Kidney tubule cell (primary cell): ENCODE measurements around the gene HEXD.
"Not testable (repeated sequence)": the region's sequence is repeated elsewhere in the genome, so short reads cannot be mapped to it uniquely, and the experiment has no call there.

Source experiments
- DNase-seq: peaks from one replicate; pipeline ENCODE4 v3.0.0-alpha.2; 2018; ENCODE audit warnings: low spot score

Gene HEXD

DNA sequence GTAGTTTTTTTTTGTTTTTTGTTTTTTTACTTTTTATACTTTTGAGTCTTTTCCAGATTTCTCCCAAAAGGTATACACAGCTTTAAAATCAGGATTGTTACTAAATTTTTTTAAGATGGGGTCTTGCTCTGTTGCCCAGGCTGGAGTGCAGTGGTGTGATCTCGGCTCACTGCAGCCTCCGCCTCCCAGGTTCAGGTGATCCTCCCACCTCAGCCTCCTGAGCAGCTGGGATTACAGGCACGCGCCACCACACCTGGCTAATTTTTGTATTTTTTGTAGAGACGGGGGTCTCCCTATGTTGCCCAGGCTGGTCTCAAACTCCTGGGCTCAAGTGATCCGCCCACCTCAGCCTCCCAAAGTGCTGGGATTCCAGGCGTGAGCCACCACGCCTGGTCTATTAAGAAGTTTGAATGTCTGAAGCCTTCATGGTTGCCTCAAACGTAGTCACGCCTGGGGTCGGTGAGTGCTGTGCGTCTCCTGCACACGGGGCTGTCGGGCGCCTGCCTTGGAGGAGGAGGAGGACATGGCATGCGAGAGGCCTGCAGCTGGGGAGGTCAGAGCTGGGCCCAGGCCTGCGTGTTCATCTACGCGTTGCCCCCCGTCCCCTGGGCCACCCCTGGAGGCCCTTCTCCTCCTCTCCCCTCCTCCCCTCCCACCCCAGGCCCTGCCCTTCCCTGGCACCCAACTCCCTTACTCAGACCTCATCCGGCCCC lies 35.8 kb upstream of the HEXD start:
- not testable (repeated sequence) for DNase-seq

DNA sequence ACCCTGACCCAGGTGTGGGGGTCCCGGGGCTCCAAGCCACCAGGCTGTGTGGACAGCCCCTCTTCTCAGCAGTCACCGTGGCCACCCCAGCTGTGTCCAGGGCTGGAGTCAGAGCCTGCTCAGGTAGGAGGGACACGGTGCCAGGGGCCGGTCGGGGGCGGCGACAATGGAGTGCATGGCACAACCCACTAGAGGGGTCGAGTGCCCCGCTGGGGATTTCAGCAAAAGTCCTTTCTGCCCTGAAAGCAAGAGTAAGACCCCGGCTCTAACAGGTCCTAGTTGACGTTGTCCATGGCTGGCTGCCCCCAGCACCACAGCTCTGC lies 35.3 kb upstream of the HEXD start:
- no peak for DNase-seq

DNA sequence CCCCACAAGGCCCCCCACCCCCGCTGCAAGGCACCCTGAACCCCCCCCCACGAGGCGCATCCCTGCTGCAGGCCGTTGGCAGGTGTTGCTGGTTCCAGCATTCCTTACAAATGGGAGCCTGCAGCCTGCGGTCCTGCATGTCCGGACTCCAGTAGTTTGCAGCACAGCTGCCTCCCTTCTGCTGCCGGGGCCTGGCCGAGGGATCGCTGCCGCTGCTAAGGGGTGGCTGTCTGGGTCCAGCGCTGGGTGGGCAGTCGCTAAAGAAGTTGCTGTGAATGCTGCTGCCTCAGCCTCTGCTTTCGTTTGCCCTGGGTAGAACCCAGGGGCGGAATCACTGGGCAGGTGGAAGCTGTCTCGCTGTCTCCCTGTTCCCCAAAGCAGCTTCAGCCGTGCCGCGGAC lies 34.7 kb upstream of the HEXD start:
- DNase-seq = no peak

DNA sequence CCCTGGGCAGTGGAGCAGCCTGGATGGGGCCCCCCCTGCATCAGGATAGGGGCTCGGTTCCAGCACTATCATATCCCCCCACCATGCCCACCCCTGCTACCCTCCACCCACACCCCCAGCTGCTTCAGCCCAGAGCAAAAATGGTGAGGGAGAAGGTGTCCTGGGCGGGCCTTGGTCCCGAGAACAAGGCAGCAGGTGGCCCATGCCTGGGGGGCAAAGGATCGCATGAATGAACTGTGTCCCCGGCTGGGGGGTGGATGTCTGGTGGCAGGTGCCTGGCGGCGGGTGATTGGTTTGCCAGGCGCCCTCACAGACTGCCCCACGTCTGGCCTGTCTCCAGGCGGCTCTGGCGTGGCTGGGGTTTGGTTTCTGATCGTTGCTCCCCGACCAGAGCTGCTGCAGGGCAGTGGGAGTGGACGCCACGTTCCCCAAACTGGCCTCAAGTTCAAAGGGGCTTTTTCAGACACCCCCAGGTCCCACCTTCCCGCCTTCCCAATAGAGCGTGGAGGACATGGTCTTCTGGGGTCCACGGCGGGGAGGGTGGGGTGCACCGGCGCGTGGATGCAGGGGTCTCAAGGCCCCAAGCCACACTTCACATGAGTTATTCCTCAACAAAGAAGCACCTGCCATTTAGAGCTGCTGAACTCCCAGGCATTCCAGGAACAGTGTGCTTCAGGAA lies 34.0 kb upstream of the HEXD start:
- DNase-seq = no peak

DNA sequence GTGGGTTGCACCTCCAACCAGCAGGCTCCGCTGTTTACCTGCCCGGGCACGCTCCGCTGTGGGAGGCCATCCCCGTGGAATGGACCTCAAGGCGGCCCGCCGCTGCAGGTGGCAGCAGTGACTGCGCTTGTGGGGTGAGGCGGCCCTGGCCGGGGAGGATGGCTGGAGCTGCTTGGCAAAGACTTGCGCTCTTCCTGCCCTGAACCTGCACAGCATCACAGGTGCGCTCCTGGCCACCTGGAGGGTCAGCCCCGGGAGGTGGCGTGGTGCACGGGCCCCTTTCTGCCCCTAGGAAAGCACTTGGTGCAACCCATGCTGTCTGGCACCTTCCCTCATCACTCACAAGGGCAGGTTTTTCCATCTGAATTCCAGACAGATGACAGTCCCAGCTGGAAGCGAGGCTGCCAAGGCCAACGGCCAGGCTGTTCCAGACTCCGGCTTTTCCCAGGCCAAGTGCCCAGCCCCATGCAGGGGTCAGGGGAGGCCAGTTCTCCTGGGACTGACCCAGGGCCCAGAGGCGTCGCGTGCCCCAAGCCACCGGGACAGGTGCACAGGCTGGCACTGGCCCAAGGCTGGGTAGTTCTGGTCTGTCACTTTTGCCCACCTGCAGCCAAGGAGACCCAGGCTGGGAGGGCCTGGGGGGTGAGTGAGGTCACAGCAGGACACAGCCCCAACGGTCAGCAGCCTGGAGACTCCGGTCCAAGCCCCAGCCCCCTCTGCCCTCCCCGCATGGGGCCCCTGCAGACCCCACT lies 33.2 kb upstream of the HEXD start:
- DNase-seq = peak; percentile 85

DNA sequence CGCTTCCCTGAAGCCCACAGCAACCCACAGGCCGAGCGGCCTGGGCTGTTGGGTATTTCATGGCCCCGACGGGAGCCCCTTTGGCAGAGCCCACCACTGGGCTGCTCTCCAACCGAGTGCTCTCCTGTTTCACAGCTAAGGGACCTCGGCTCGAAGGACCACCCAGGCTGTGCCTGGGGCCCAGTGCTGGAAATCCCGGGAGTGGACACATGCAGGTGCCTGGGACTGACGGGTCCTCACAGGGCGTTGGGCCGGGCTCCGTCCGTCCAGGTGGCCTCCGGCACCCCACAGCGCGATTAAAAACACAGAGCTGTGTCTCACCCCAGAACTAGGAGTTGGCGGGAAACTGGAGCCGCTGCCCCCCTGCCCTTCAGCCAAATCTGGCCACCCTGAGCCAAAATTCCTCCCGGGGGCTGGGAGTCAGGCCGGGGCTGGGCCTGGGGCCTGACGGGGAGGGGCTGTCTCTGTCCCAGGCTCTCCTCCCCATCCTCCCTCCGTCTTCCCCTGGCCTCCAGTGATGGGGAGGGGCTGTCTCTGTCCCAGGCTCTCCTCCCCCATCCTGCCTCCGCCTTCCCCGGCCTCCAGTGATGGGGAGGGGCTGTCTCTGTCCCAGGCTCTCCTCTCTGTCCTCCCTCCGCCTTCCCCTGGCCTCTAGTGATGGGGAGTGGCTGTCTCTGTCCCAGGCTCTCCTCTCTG lies 32.4 kb upstream of the HEXD start:
- no peak for DNase-seq

DNA sequence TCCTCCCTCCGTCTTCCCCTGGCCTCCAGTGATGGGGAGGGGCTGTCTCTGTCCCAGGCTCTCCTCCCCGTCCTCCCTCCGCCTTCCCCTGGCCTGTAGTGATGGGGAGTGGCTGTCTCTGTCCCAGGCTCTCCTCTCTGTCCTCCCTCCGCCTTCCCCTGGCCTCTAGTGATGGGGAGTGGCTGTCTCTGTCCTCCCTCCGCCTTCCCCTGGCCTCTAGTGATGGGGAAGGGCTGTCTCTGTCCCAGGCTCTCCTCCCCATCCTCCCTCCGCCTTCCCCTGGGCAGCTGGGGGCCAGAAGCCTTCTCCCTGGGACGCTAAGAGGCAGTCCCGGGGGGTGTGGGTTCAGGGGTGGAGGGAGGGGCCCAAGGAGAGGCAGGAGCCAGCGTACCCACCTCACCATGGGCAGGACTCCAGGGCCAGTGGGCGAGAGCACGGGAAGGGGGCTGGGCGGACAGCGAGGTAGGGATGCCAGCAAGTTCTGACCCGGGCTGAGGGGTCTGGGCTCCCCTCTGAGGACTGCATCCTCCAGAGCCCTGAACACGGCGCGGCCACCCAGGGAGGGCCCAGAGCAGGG lies 31.8 kb upstream of the HEXD start:
- DNase-seq = no peak

DNA sequence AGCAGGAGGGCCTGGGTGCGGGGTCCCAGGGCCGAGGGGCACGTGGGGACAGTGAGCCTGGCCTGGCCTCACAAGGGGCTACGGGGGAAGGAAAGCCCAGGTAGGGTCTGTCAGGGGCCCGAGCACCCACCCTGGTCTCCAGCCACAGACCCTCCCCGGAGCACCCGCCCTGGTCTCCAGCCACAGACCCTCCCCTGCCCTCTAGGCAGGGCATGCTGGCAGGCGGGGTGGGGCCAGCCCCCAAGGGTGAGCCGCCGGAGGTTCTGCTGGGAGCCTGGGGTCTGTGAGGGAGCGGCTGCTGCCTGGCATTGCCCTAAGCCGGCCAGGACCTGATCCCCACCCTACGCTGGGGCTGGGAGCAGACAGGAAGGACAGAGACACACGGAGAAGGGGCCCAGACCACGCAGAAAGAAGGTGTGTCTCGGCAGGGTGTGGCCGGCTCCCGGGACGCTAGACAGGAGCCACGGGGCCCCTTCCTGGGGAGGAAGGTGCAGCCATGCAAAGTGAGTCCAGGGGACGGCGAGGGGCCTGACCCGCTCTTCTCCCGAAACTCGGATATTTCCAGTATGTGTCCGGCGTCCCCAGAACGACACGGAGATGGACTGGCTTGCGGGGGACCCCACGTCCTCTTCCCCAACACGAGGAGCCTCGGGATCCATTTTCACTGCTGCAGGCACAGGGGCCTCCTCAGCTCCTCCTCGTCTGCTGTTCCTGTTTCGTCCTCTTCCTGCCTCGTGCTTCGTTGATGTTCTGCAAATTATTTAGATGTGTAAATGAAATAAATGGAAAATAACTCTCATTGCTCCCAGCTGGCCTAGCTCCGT lies 31.1 kb upstream of the HEXD start:
- DNase-seq = no peak

DNA sequence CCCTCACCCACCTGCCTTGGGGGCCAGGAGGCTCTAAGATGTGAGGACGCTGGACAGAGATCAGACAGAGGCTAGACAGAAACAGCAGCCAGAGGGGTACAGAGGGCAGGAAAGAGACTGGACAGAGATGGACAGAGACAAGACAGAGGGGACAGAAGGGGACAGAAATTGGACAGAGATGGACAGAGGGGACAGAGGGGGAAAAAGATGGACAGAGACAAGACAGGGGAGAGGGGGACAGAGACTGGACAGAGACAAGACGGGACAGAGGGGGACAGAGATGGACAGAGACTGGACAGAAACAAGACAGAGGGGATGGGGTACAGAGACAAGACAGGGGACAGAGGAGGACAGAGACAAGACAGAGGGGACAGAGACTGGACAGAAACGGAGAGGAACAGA lies 30.4 kb upstream of the HEXD start:
- no peak for DNase-seq

DNA sequence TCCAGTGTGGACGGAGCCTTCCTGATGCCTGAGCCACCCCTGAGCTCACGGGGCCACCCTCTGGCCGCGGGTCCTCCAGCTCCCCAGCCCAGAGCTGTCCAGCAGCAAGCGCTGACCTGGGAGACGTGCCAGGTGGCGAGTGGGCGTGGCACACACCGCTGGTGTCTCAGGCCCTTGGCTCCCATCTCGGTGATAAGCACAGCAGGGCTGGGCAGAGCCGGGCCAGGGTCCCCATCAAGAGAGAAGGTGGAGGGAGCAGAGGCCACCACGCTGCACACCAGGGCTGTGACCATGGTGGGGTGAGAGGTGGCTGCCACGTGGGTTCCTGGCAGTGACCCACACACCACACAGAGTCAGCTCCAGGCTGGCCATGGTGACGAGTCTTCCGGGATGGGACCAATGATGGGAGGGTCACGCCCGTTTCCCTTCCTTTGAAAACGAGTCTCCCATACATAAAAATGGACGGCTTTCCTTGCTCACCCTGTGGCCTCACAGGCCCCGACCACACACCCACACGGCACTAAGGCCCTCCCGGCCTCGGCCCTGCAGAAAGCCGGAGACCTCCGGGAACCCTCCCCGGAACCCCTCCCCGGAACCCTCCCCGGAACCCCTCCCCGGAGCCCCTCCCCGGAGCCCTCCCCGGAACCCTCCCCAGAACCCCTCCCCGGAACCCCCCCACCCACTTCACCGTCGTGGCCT lies 29.8 kb upstream of the HEXD start:
- no peak for DNase-seq

DNA sequence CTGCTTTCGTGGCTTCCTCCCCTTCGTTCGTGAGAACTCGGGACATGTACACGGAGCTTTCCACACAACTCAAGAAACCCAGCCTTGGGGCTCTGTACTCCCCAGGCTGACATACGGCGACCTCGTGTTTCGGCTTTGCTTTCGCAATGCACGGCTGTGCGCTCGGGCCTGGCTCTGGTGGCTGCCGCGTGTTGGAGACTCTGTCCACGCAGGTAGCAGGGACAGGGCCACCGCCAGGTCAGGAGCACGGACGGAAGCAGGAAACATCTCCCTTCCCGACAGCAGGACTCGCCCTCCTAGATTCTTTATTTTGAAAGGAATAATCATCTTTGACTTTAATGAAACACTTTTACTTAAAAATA lies 29.2 kb upstream of the HEXD start:
- no peak for DNase-seq

DNA sequence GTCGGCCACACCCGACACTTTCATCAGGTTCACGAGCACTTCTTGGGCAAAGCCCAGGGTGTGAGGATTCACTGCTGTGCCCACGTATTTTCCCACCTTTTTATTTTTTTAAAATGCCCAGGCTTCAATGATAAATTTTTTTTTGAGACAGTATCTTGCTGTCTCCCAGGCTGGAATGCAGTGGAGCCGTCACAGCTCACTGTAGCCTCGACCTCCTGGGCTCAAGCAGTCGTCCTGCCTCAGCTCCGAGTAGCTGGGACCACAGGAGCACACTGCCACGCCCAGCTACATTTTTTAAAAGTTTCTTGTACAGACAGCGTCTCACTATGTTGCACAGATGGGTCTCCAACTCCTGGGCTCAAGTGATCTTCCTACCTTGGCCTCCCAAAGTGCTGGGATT lies 28.8 kb upstream of the HEXD start:
- DNase-seq = no peak

DNA sequence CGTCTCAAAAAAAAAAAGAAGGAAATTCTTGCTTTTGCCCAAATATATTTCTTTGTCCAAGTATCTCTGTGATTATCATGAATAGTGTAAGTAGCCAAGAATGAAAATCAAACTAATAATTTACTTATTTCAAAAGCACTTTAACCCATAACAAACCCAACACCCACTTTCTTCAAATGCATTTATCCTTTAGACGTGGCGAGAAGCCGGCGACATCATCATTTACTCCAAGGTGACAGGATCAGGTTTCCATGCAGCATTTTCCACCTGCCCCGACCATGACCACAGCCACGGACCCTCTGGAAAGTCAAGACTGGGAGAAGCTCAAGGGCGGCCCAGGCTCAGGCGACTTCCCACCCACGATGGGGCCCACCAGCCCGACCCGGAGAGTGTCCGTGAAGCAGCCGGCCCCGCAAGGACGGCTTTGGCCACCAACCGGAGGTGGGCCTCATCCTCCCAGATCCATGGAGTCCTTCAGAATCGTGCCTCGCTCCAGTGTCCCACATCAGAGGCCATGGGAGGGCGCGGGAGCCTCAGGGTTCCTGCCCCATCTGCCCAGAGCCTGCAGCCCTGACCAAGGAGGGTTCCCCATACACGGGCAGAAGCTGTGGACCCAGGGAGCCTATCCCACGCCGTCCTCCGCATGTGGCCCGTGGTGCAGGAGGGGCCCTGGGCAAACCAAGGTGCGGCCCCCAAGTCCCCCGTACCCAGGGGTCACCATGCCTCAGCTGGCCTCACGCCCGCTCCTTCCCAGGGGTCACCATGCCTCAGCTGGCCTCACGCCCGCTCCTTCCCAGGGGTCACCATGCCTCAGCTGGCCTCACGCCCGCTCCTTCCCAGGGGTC lies 27.9 kb upstream of the HEXD start:
- no peak for DNase-seq

DNA sequence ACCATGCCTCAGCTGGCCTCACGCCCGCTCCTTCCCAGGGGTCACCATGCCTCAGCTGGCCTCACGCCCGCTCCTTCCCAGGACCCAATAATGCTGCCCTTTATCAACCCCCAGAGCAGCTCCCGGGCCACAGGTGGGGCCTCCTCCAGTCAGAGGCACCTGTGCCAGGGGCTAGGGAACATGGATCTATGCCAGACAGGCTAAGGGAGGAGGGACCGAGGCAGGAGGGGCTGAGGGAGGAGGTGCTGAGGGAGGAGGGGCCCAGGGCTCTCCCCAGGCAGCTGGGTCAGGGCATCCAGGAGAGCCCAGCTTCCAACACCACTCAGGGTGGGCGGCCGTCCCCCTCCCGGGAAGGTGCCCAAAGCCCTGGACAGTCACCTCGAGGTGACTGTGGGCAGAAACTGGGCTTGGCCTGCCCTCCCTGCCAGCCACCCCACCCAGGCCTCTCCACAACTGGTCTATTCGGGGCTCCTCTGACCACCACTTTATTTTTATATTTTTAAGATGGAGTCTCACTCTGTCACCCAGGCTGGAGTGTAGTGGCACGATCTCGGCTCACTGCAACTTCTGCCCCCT lies 27.2 kb upstream of the HEXD start:
- no peak for DNase-seq

DNA sequence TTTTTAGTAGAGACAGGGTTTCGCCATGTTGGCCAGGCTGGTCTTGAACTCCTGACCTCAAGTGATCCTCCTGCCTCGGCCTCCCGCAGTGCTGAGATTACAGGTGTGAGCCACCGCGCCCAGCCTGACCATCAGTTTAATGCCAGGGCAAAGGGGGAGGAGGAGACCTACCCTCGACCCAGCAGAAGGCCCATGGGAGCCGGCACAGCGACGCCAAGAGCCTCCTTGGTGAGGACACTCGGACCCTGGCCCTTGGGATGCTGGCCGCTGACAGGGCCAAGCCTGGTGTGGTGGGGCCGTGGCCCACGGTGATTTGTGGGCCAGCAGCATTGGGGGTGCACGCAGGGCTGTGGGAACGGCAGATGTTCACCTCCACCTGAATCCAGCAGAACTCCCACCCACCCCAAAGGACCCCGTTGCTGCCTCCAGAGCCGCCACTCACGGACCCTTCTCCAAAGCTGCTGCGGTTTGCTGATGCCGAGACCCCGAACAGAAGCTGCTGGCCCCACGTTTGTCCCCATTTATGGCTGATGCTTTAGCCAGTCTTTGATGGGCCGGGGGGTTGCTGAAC lies 26.6 kb upstream of the HEXD start:
- no peak for DNase-seq

DNA sequence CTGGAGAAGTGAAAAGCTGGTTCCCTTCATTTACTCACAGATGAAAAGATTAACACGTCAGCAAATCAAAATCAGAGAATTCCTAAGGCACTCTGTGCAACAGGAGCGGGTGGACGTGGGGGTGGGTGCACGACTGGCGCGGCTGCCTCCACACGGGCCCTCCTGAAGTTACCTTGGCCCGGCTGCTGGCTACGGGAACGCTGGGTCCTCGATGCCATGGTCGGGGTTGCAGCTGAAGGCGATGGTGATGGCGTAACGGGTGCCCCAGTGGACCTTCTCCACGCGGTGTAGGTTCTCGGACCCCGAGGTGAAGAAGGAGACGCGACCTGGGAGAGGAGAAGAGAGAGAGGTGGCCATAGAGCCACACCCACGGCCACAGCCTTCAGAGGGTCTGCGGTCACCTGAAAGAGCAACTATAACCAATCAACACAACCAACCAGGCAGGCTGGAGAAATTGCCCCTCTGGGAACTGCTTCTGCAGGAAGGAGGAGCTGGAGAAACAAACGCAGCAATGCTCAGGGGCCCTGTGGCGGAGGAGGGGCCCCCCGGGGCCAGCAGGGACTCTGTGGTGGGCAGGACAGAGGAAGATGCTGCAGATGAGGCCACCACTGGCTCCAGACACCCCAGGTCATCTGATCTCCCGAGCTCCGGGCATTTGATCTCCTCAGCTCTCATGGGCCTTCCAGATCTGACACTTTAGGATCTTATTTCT lies 25.8 kb upstream of the HEXD start:
- DNase-seq = no peak

DNA sequence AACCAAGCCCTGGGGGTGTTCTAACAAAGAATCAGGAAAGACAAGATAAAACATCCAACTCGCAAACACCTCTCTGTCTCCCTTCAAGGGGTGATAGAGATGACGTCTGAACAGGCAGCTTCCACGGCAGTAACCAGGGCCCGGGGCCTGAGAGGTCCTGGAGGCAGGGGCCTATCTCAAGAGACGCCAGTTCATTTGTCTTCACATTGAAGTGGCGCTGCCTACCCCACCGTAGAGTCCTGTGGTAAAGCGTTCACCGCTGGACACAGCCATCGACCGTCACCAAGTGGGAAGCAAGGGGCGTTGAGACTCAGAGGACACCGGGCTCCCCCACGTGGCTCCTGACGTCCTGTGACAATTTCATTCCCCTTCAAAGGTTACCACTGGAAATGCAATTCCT lies 25.2 kb upstream of the HEXD start:
- DNase-seq = no peak

DNA sequence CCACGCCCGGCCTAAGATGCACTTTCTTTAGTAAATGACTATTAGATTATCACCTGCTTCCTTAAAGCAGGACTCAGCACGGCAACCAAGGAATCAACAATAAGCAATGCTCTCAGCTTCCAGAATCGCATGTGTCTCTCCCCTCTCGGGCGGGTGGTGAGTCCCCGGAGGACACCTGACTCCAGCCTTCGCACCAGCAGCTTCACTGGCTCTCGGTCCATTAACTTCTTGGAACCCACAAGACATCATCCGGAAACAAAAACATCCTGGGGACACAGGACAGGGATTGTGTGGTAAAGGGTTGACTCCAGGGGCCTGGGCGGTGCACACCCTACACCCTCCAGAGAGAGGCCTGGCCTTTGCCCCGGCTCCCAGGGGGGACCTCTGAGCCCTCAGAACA lies 23.9 kb upstream of the HEXD start:
- DNase-seq = peak; percentile 39
